COLO668 (cell line): ENCODE data around the gene APC.

Source experiments
- DNase-seq: peaks from one replicate; lab custom pipeline; 2025; ENCODE audit not compliant: unreplicated experiment; lab: John Stamatoyannopoulos, UW

APC gene

DNA sequence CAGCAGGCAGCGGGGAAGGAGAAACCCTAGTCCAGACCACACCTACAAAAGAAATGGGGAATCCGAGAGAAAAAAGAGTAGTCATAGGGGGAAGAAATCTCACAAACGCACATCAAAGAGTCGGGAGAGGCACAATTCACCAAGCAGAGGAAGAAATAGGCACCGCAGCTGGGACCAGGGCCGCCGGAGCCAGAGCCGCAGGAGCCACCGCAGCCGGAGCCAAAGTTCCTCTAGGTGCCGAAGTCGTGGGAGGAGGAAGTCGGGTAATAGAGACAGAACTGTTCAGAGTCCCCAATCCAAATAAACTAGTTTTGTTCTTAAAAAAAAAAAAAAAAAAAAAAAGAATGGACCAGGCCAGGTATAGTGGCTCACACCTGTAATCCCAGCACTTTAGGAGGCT, 155.1 kb downstream of the APC start:
- no peak for DNase-seq

DNA sequence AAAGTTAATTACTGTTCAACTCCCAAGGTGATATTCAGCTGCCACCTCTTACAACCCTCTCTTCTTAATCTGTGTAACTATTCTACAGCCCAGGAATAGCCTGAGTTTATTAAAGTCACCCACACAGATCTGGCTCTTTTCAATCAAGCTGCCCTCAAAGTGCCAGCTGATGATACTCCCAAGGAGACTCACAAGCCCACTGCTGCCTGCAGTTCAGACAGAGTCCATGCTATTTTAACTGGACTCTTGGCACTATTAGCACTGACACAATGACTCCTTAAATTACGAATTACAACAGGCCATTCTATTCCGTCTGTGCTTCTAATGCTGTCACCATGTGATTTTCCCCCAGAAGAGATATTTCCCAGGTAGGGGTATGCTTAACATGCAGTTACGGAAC, 158.0 kb downstream of the APC start:
- no peak for DNase-seq
